ENCODE data around the gene ARHGAP22. TPM values are rescaled to one million over a fixed set of nuclear protein-coding genes. Genes with fewer than 3 reads are reported as not detected.

Gene ARHGAP22
- total RNA-seq, 6 donors from 2014 or later, result 1.4 to 25.1 (median 7.1) TPM

DNA sequence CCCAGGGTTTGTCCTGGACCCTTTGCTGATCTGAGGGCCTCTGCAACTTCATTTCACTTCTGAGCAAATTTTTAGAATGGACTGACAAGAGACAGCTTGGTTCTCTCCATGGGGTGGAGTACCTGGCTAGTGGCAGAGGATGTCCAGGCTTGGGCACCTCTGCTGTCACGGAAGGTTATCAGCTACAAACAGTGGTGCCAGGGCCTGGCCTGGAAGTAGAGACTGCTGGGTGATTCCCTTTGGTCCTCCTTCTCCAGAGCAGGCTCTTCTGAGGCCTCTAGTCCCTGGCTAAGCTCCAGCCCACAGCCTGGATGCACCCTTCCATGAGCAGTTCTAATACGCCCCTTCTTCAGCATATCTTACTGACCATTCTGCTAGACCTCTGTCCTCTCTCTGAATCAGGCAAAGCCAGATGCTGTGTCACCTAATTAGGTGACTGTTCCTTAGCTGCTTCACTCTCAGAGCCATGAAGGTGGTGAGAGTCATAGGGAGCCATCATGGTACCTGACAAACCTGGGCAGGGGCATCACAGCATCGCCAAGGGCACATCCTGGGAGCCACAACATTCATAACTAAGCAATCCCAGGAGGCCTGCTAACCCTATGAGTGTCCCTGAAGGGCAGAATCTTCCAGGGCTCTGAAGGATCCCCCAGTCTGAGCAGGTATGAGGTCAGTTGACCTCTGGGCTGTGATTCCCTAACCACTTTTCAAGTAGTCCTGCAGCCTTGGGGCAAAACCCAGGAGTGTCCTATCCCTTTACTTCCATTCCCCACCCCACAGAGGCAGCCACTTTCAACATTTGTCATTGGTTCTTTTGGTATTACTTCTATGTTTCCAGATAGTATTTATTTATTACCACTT lies 4.0 kb downstream of the ARHGAP22 start:
- DNase-seq (no peak), ATAC-seq (ENCODE audit: low FRiP score in 2 of 2) (no peak)
- H3K36me3 ChIP-seq, result no peaks in the 10 kb centered on the region
- H3K27me3 ChIP-seq, result peaks cover 0 to 5% (median 0%) of the 10 kb centered on the region in 4 donors
- WGBS, 2 donors, result 85 to 88% methylated on average over 3 of the region's 3 CpGs
- H3K4me1 ChIP-seq, result peaks cover 9 to 18% (median 11%) of the 10 kb centered on the region in 4 donors
- TF ChIP-seq EP300 (IDR thresholded peaks at IDR 0.05) (no peak), POLR2A (IDR thresholded peaks at IDR 0.05) (no peak), POLR2AphosphoS5 (IDR thresholded peaks at IDR 0.05) (no peak)
- TF ChIP-seq, protein P1, sequence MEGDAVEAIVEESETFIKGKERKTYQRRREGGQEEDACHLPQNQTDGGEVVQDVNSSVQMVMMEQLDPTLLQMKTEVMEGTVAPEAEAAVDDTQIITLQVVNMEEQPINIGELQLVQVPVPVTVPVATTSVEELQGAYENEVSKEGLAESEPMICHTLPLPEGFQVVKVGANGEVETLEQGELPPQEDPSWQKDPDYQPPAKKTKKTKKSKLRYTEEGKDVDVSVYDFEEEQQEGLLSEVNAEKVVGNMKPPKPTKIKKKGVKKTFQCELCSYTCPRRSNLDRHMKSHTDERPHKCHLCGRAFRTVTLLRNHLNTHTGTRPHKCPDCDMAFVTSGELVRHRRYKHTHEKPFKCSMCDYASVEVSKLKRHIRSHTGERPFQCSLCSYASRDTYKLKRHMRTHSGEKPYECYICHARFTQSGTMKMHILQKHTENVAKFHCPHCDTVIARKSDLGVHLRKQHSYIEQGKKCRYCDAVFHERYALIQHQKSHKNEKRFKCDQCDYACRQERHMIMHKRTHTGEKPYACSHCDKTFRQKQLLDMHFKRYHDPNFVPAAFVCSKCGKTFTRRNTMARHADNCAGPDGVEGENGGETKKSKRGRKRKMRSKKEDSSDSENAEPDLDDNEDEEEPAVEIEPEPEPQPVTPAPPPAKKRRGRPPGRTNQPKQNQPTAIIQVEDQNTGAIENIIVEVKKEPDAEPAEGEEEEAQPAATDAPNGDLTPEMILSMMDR (IDR thresholded peaks at IDR 0.05), result no peak
- no peaks in the 10 kb centered on the region for H3K9me3 ChIP-seq
- H3K27ac ChIP-seq, result no peak overlapping the region
- H3K4me3 ChIP-seq, result no peak overlapping the region

DNA sequence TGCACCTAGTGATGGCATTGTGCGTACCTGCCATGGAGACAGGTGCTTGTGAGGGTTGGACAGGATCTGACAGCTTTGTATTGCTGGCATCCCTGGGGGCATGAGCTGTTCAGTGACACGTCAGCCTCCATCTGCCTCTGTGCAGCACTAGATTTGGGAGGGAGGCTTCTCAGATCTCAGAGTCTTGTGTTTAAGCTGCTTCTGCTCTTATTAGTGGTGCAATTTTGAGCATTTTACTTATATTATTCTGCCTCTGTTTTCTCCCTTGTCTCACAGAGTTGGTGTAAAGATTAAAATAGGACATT lies 5.1 kb downstream of the ARHGAP22 start:
- Histone ChIP-seq H3K27me3 (peaks cover 0 to 2% (median 0%) of the 10 kb centered on the region in 4 donors), H3K27ac (no peak overlapping the region), H3K4me1 (peaks cover 3 to 8% (median 6%) of the 10 kb centered on the region in 4 donors), H3K9me3 (no peaks in the 10 kb centered on the region), H3K36me3 (no peaks in the 10 kb centered on the region), H3K4me3 (no peak overlapping the region)
- TF ChIP-seq EP300 (IDR thresholded peaks at IDR 0.05) (no peak), POLR2A (IDR thresholded peaks at IDR 0.05) (no peak)
- DNase-seq (no peak), ATAC-seq (ENCODE audit: low FRiP score in 2 of 2) (no peak)
- WGBS, 2 donors, result 79 to 90% methylated on average over 2 of the region's 2 CpGs

DNA sequence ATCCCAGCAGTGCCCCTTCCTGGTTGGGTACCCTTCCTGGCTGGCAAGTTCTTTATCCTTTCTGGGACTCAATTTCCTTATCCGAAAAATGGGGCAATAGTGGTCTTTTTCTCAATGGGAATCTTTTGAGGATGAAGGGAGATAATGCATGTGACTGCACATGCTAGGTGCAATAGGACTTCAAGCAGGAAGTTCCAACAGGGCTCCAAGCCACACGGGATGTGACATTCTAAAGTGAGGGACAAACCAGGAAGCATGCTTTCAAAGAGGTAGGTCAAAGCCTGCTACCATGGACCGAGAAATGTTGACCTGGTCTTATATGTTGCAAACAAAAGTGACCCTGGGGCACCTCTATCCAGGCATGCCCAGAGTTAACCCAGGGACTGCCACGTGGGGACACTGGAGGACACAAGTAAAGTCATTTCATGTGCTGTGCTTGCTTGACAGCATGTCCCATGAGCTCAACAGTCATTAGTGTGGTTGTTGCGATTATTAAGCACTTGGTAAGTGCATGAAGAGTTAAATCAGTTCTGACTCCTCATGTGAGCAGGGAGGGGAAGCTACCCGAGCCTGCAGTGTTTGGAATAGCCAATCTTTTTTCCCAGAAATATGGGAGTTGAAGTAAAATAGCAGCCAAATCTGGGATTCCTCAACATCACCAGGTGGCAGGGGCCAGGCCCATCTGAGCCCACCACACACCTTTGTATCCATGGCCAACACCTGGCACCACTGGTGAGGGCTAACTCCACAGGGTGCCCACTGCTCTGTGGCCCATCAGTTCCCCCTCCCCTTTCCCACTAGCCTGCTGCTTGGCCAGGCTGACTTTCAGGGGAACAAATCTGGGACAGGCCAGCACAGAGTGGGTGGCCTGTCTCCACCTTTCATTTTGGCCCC lies 5.7 kb downstream of the ARHGAP22 start:
- DNase-seq (no peak), ATAC-seq (ENCODE audit: low FRiP score in 2 of 2) (no peak)
- Histone ChIP-seq H3K4me3 (no peak overlapping the region), H3K27ac (no peak overlapping the region), H3K27me3 (no peaks in the 10 kb centered on the region), H3K36me3 (no peaks in the 10 kb centered on the region), H3K4me1 (peaks cover 0 to 2% (median under 1%) of the 10 kb centered on the region in 4 donors), H3K9me3 (no peaks in the 10 kb centered on the region)
- TF ChIP-seq, protein P1 (IDR thresholded peaks at IDR 0.05), result no peak
- WGBS, 2 donors, result 71 to 82% methylated on average over 5 to 6 of the region's 6 CpGs

DNA sequence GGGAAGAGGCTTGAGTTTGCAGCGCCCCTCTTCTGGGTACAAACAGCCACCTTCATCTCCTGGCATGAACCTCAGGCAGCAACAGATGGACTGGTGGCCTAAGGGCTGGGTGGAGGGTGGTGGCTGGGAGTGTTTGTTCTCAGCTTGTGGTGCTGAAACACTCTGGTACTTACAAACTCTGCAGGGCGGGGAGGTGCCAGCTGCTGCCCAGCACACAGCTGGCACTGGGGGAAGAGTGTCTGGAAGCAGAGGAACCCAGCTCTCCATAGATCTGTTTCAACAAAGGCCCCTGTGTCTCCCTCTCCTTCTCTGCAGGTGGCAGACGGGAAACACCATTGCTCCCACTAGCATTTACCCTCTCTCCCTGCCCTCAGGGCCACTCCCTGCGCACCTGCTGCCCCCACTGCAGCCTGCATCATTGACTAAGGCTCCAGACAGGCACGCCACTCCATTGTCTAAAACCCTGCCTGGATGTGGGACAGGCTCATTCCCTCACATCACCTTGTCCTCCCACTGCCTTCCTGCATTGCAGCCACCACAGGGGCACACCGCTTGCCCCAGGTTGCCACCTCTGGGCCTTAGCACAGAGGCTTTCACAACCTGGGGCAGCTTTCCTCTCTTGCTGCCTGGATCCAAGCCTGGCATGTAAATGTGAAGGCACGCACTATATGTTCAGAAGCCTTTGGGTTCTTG lies 6.5 kb downstream of the ARHGAP22 start:
- TF ChIP-seq, protein P1 (IDR thresholded peaks at IDR 0.05), result no peak
- no peak for TF ChIP-seq EP300 (IDR thresholded peaks at IDR 0.05)
- no peak for TF ChIP-seq POLR2A (IDR thresholded peaks at IDR 0.05)
- no peak for TF ChIP-seq POLR2AphosphoS5 (IDR thresholded peaks at IDR 0.05)
- DNase-seq (peak in 1 of 2 donors; percentile 6), ATAC-seq (ENCODE audit: low FRiP score in 2 of 2) (no peak)
- WGBS, 2 donors, result 85 to 91% methylated on average over 6 to 7 of the region's 7 CpGs
- H3K4me3 ChIP-seq, result no peak overlapping the region
- H3K4me1 ChIP-seq, result no peaks in the 10 kb centered on the region
- H3K27ac ChIP-seq, result no peak overlapping the region
- no peaks in the 10 kb centered on the region for H3K36me3 ChIP-seq
- no peaks in the 10 kb centered on the region for H3K27me3 ChIP-seq
- no peaks in the 10 kb centered on the region for H3K9me3 ChIP-seq

DNA sequence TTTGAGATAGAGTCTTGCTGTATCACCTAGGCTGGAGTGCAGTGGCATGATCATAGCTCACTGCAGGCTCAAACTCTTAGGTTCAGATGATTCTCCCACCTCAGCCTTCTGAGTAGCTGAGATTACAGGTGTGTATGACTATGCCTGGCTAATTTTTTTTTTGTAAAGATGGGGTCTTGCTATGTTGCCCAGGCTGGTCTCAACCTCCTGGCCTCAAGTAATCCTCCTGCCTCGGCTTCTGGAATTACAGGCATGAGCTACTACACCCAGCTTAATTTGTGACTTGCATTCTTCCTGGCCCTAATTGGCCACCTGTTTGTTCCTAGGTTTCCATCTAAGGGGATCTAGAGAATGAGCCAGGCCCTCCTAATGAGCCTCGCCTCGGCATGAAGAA lies 9.3 kb downstream of the ARHGAP22 start:
- H3K36me3 ChIP-seq, result no peaks in the 10 kb centered on the region
- WGBS, 2 donors, result 79 to 89% methylated on average over 3 of the region's 3 CpGs
- TF ChIP-seq POLR2AphosphoS5 (IDR thresholded peaks at IDR 0.05), result no peak
- no peak for TF ChIP-seq EP300 (IDR thresholded peaks at IDR 0.05)
- TF ChIP-seq, protein P1 (IDR thresholded peaks at IDR 0.05), result no peak
- no peak for TF ChIP-seq POLR2A (IDR thresholded peaks at IDR 0.05)

More for the DNA sequence above, 9.3 kb downstream of the ARHGAP22 start:
- H3K9me3 ChIP-seq, result no peaks in the 10 kb centered on the region
- H3K27me3 ChIP-seq, result no peaks in the 10 kb centered on the region
- ATAC-seq (ENCODE audit: low FRiP score in 2 of 2) (no peak), DNase-seq (no peak)
- no peak overlapping the region for H3K4me3 ChIP-seq
- H3K27ac ChIP-seq, result no peak overlapping the region
- H3K4me1 ChIP-seq, result no peaks in the 10 kb centered on the region

Data from upper lobe of left lung (tissue), 6 donors.